Ovary (tissue), 3 donors: ENCODE measurements around the gene EPHA10.

Experiments
- CTCF ChIP-seq, 3 donors: fragments of 450-650 bp in 2 of 3; fragments of 200-600 bp in 1 of 3; IDR thresholded peaks; one replicate each; pipeline versions ENCODE4 v1.5.1 to v1.8.0; 2016 to 2022; ENCODE audit warnings: antibody characterized with exemption in 3 of 3, mild to moderate bottlenecking in 1 of 3
- POLR2A ChIP-seq: fragments of 450-650 bp; IDR thresholded peaks from one replicate; pipeline ENCODE4 v1.6.1; 2017; ENCODE audit warnings: antibody characterized with exemption, mild to moderate bottlenecking, moderate library complexity
- donor health status: DM: no; HTN: no; CAD: no.

- no peak for TF ChIP-seq POLR2A
- no peak for TF ChIP-seq CTCF (IDR thresholded peaks at IDR 0.05)
Observed at GRCh38 chr1:37748565-37748964, 16.4 kb downstream of the EPHA10 start.
